HEK293 (cell line): Measurements from ENCODE around the gene GALNT15.
A peak's percentile ranks its signal among the peaks of the same experiment; 100 is the strongest.

ENCODE experiments used
- CTCF ChIA-PET: fragments of 350-600 bp; formaldehyde crosslinking; extraction: SDS; loops from one replicate; lab custom pipeline; 2021; ENCODE audit warnings: antibody characterized with exemption; lab: Yijun Ruan, JAX
- POLR2A ChIA-PET: fragments of 300-600 bp; formaldehyde crosslinking; extraction: SDS; loops from one replicate; lab custom pipeline; 2020; ENCODE audit warnings: antibody characterized with exemption, inconsistent platforms; lab: Yijun Ruan, JAX
- H3K27ac ChIP-seq: fragments of 200-500 bp; sonication (Bioruptor generic); 2 replicates; pipeline ENCODE4 v1.5.1; 2014; ENCODE audit warnings: low read depth, low read length, control low read depth, inconsistent platforms; ENCODE audit errors: extremely low read depth
- H3K36me3 ChIP-seq, 2 experiments: fragments of 200-500 bp in 1 of 2; sonication (Bioruptor generic) in 1 of 2; 1 replicate in 1 of 2; 2 replicates in 1 of 2; pipeline ENCODE4 v1.5.1; 2014 to 2017; ENCODE audit warnings: inconsistent platforms in 2 of 2, low read length in 2 of 2; ENCODE audit not compliant: control insufficient read depth in 2 of 2, insufficient read depth in 1 of 2
- H3K4me1 ChIP-seq: fragments of 200-500 bp; sonication (Bioruptor generic); 2 replicates; pipeline ENCODE4 v1.5.1; 2014; ENCODE audit warnings: mild to moderate bottlenecking, low read length, inconsistent platforms; ENCODE audit not compliant: control insufficient read depth, insufficient read depth
- H3K4me3 ChIP-seq: 2 replicates; pipeline ENCODE4 v1.5.1; 2011; ENCODE audit warnings: low read depth, mild to moderate bottlenecking, control low read depth, low read length, moderate library complexity
- H3K9me3 ChIP-seq: fragments of 200-500 bp; sonication (Bioruptor generic); 2 replicates; pipeline ENCODE4 v1.5.1; 2014; ENCODE audit warnings: low read depth, low read length, inconsistent platforms; ENCODE audit not compliant: control insufficient read depth, insufficient read depth
- BCL11B ChIP-seq: fragments of 450-650 bp; formaldehyde crosslinking; IDR thresholded peaks from 2 replicates; pipeline ENCODE4 v1.5.1; 2016; ENCODE audit warnings: low read depth, missing biosample characterization, missing genetic modification characterization
- GLIS1 ChIP-seq: fragments of 450-650 bp; formaldehyde crosslinking; IDR thresholded peaks from 2 replicates; pipeline ENCODE4 v1.5.1; 2016; ENCODE audit warnings: missing biosample characterization, missing genetic modification characterization
- KLF8 ChIP-seq: fragments of 450-650 bp; formaldehyde crosslinking; IDR thresholded peaks from 2 replicates; pipeline ENCODE4 v1.5.1; 2016; ENCODE audit warnings: missing biosample characterization, missing genetic modification characterization
- SCRT1 ChIP-seq: fragments of 450-650 bp; formaldehyde crosslinking; IDR thresholded peaks from 2 replicates; pipeline ENCODE4 v1.5.1; 2016; ENCODE audit warnings: missing biosample characterization, missing genetic modification characterization, borderline replicate concordance
- SCRT2 ChIP-seq: fragments of 450-650 bp; formaldehyde crosslinking; IDR thresholded peaks from 2 replicates; pipeline ENCODE4 v1.5.1; 2016; ENCODE audit warnings: missing biosample characterization, missing genetic modification characterization
- ZBTB17 ChIP-seq: fragments of 450-650 bp; formaldehyde crosslinking; IDR thresholded peaks from 2 replicates; pipeline ENCODE4 v1.5.1; 2016; ENCODE audit warnings: missing biosample characterization, missing genetic modification characterization
- ZNF133 ChIP-seq: fragments of 450-650 bp; formaldehyde crosslinking; IDR thresholded peaks from 2 replicates; pipeline ENCODE4 v1.5.1; 2016; ENCODE audit warnings: missing biosample characterization, missing genetic modification characterization
- ZNF157 ChIP-seq: fragments of 450-650 bp; formaldehyde crosslinking; IDR thresholded peaks from 2 replicates; pipeline ENCODE4 v1.5.1; 2016; ENCODE audit warnings: missing biosample characterization, missing genetic modification characterization
- ZNF202 ChIP-seq: fragments of 450-650 bp; formaldehyde crosslinking; IDR thresholded peaks from 2 replicates; pipeline ENCODE4 v1.5.1; 2016; ENCODE audit warnings: missing biosample characterization, missing genetic modification characterization, borderline replicate concordance
- ZNF302 ChIP-seq: fragments of 450-650 bp; formaldehyde crosslinking; IDR thresholded peaks from 2 replicates; pipeline ENCODE4 v1.5.1; 2016; ENCODE audit warnings: missing biosample characterization, missing genetic modification characterization, low read depth
- ZNF366 ChIP-seq: fragments of 450-650 bp; formaldehyde crosslinking; conservative IDR thresholded peaks from 2 replicates; pipeline ENCODE4 v1.5.1; 2016; ENCODE audit warnings: missing biosample characterization, missing genetic modification characterization
- ZNF404 ChIP-seq: fragments of 450-650 bp; formaldehyde crosslinking; IDR thresholded peaks from 2 replicates; pipeline ENCODE4 v1.5.1; 2017; ENCODE audit warnings: missing biosample characterization, missing genetic modification characterization
- ZNF530 ChIP-seq: fragments of 450-650 bp; formaldehyde crosslinking; IDR thresholded peaks from 2 replicates; pipeline ENCODE4 v1.5.1; 2016; ENCODE audit warnings: low read depth, missing biosample characterization, missing genetic modification characterization
- ZNF549 ChIP-seq: fragments of 450-650 bp; IDR thresholded peaks from 2 replicates; pipeline ENCODE4 v1.5.1; 2018; ENCODE audit warnings: missing biosample characterization, missing genetic modification characterization, mild to moderate bottlenecking, inconsistent platforms, moderate library complexity
- ZNF560 ChIP-seq: fragments of 450-650 bp; formaldehyde crosslinking; IDR thresholded peaks from 2 replicates; pipeline ENCODE4 v1.5.1; 2017; ENCODE audit warnings: missing biosample characterization, missing genetic modification characterization, borderline replicate concordance
- ZNF701 ChIP-seq: fragments of 450-650 bp; formaldehyde crosslinking; IDR thresholded peaks from 2 replicates; pipeline ENCODE4 v1.5.1; 2016; ENCODE audit warnings: missing biosample characterization, missing genetic modification characterization
- ZNF777 ChIP-seq: fragments of 450-650 bp; formaldehyde crosslinking; IDR thresholded peaks from 2 replicates; pipeline ENCODE4 v1.5.1; 2017; ENCODE audit warnings: missing biosample characterization, missing genetic modification characterization, borderline replicate concordance
- TF ChIP-seq, protein P1 (sequence below): fragments of 450-650 bp; formaldehyde crosslinking; IDR thresholded peaks from 2 replicates; pipeline ENCODE4 v1.5.1; 2016; ENCODE audit warnings: missing biosample characterization, missing genetic modification characterization
- TF ChIP-seq, protein P2 (sequence below): fragments of 450-650 bp; formaldehyde crosslinking; IDR thresholded peaks from 2 replicates; pipeline ENCODE4 v1.5.1; 2016; ENCODE audit warnings: missing biosample characterization, missing genetic modification characterization, borderline replicate concordance
- TF ChIP-seq, protein P3 (sequence below): fragments of 450-650 bp; formaldehyde crosslinking; IDR thresholded peaks from 2 replicates; pipeline ENCODE4 v1.5.1; 2016; ENCODE audit warnings: missing biosample characterization, missing genetic modification characterization

The GALNT15 gene

DNA sequence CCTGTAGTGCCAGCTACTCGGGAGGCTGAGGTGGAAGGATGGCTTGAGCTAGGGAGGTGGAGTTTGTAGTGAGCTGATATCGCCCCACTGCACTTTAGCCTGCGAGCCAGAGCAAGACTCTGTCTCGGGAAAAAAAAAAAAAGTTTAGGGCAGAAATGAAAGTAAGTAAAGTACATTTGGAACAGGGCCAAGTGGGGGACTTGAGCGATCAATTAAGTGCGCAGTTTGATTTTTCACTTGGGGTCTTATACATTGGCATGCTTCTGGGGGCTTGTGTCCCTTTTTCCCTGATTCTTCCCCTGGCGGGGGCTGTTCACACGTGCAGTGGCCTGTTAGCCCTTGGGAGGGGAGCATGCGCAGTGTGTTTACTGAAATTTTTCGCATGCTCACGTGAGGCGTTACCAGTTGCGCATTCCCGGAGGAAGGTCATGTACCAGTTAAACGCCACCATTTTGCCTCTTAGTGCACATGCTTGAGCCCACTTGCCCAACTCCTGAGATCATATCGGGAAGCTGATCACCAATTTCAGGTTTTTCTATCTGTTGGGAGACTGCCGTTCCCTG lies 42.0 kb downstream of the GALNT15 start:
- H3K27ac ChIP-seq: no peak overlapping the region
- no peak for TF ChIP-seq ZNF366 (tag by site-specific recombination)
- no peak for TF ChIP-seq GLIS1
- TF ChIP-seq ZBTB17 (tag by site-specific recombination): no peak
- no peak for TF ChIP-seq ZNF560
- no peak for TF ChIP-seq ZNF157
- TF ChIP-seq, protein P1, sequence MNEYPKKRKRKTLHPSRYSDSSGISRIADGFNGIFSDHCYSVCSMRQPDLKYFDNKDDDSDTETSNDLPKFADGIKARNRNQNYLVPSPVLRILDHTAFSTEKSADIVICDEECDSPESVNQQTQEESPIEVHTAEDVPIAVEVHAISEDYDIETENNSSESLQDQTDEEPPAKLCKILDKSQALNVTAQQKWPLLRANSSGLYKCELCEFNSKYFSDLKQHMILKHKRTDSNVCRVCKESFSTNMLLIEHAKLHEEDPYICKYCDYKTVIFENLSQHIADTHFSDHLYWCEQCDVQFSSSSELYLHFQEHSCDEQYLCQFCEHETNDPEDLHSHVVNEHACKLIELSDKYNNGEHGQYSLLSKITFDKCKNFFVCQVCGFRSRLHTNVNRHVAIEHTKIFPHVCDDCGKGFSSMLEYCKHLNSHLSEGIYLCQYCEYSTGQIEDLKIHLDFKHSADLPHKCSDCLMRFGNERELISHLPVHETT (tag by site-specific recombination): no peak
- TF ChIP-seq ZNF777 (tag by site-specific recombination): no peak
- TF ChIP-seq ZNF404 (tag by site-specific recombination): no peak
- TF ChIP-seq ZNF202 (tag by site-specific recombination): no peak
- no peak for TF ChIP-seq ZNF530
- no peak for TF ChIP-seq KLF8 (tag by site-specific recombination)
- TF ChIP-seq, protein P2, sequence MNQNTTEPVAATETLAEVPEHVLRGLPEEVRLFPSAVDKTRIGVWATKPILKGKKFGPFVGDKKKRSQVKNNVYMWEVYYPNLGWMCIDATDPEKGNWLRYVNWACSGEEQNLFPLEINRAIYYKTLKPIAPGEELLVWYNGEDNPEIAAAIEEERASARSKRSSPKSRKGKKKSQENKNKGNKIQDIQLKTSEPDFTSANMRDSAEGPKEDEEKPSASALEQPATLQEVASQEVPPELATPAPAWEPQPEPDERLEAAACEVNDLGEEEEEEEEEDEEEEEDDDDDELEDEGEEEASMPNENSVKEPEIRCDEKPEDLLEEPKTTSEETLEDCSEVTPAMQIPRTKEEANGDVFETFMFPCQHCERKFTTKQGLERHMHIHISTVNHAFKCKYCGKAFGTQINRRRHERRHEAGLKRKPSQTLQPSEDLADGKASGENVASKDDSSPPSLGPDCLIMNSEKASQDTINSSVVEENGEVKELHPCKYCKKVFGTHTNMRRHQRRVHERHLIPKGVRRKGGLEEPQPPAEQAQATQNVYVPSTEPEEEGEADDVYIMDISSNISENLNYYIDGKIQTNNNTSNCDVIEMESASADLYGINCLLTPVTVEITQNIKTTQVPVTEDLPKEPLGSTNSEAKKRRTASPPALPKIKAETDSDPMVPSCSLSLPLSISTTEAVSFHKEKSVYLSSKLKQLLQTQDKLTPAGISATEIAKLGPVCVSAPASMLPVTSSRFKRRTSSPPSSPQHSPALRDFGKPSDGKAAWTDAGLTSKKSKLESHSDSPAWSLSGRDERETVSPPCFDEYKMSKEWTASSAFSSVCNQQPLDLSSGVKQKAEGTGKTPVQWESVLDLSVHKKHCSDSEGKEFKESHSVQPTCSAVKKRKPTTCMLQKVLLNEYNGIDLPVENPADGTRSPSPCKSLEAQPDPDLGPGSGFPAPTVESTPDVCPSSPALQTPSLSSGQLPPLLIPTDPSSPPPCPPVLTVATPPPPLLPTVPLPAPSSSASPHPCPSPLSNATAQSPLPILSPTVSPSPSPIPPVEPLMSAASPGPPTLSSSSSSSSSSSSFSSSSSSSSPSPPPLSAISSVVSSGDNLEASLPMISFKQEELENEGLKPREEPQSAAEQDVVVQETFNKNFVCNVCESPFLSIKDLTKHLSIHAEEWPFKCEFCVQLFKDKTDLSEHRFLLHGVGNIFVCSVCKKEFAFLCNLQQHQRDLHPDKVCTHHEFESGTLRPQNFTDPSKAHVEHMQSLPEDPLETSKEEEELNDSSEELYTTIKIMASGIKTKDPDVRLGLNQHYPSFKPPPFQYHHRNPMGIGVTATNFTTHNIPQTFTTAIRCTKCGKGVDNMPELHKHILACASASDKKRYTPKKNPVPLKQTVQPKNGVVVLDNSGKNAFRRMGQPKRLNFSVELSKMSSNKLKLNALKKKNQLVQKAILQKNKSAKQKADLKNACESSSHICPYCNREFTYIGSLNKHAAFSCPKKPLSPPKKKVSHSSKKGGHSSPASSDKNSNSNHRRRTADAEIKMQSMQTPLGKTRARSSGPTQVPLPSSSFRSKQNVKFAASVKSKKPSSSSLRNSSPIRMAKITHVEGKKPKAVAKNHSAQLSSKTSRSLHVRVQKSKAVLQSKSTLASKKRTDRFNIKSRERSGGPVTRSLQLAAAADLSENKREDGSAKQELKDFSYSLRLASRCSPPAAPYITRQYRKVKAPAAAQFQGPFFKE (tag by site-specific recombination): no peak
- TF ChIP-seq, protein P3, sequence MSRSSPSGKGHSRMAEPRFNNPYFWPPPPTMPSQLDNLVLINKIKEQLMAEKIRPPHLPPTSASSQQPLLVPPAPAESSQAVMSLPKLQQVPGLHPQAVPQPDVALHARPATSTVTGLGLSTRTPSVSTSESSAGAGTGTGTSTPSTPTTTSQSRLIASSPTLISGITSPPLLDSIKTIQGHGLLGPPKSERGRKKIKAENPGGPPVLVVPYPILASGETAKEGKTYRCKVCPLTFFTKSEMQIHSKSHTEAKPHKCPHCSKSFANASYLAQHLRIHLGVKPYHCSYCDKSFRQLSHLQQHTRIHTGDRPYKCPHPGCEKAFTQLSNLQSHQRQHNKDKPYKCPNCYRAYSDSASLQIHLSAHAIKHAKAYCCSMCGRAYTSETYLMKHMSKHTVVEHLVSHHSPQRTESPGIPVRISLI (tag by site-specific recombination): no peak
- no peak for TF ChIP-seq ZNF701 (tag by site-specific recombination)
- TF ChIP-seq ZNF302 (tag by site-specific recombination): no peak
- TF ChIP-seq ZNF549 (tag by site-specific recombination): no peak
- no peak for TF ChIP-seq ZNF133 (tag by site-specific recombination)
- TF ChIP-seq, all 188 proteins: peak for 0
- Histone ChIP-seq H3K36me3 (no peaks in the 10 kb centered on the region), H3K9me3 (no peaks in the 10 kb centered on the region), H3K4me3 (no peak overlapping the region), H3K4me1 (no peaks in the 10 kb centered on the region)
- ChIA-PET CTCF (no interaction called here), POLR2A (no interaction called here)

DNA sequence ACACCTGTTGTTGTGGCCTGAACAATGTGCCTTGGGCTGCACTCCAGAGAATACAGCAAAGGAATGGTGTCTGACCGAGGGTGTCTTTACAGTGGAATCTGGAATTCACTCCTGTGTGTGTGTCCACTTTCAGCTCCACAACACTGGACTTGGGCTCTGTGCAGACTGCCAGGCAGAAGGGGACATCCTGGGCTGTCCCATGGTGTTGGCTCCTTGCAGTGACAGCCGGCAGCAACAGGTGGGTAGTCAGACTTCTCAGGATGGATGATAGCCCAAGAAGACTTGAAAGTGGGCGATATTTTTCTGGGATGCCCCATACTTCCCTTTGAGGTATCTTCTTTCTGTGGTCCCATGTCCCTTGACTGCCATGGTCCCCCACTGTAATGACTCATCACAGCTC lies 45.3 kb downstream of the GALNT15 start:
- H3K9me3 ChIP-seq: no peaks in the 10 kb centered on the region
- TF ChIP-seq SCRT2 (tag by site-specific recombination): peak; percentile 83
- no peak for TF ChIP-seq BCL11B (tag by site-specific recombination)
- peak; percentile 71; the same call in 1 of the 2 replicates for TF ChIP-seq SCRT1 (tag by site-specific recombination)
- no peak overlapping the region for H3K4me3 ChIP-seq
- H3K27ac ChIP-seq: no peak overlapping the region
- H3K4me1 ChIP-seq: no peaks in the 10 kb centered on the region
- POLR2A ChIA-PET: no interaction called here
- no peaks in the 10 kb centered on the region for H3K36me3 ChIP-seq
- CTCF ChIA-PET: no interaction called here
